ENCODE measurements around the gene TMEM143.

The TMEM143 gene

GRCh38 chr19:48355365-48355954 is 8.3 kb downstream of the TMEM143 start:
- H3K9ac ChIP-seq: peak overlapping the region in 6 of 11 experiments; percentile 8 to 40 (median 29); a peak in 5 of 22 replicates
- peak overlapping the region in 2 of 11 experiments; percentile 8 to 29; a peak in 2 of 22 replicates for H3K27ac ChIP-seq
- H3K27me3 ChIP-seq: no peaks in the 10 kb centered on the region
- H3K4me2 ChIP-seq: peak overlapping the region in 8 of 11 experiments; percentile 2 to 42 (median 19); a peak in 13 of 22 replicates
- TF ChIP-seq Cebpa-rat (IDR thresholded peaks at IDR 0.05): no peak
- H3K36me3 ChIP-seq: peaks cover 0 to 6% (median 0%) of the 10 kb centered on the region in 11 experiments; a peak in 2 of 22 replicates
- H3K4me3 ChIP-seq: no peak overlapping the region
- H4K20me1 ChIP-seq: no peaks in the 10 kb centered on the region
- H3K9me3 ChIP-seq (replicated peaks in 1 of 11): no peaks in the 10 kb centered on the region
- H3K4me1 ChIP-seq: peaks cover 12 to 27% (median 17%) of the 10 kb centered on the region in 10 experiments

GRCh38 chr19:48354332-48354992 is 9.3 kb downstream of the TMEM143 start:
- Histone ChIP-seq H3K9me3 (replicated peaks in 1 of 11) (no peaks in the 10 kb centered on the region), H3K9ac (peak overlapping the region in 1 of 11 experiments; percentile 40; a peak in 1 of 22 replicates), H3K4me3 (no peak overlapping the region), H3K27ac (peak overlapping the region in 4 of 11 experiments; percentile 5 to 54 (median 38); a peak in 5 of 22 replicates), H4K20me1 (no peaks in the 10 kb centered on the region), H3K36me3 (no peaks in the 10 kb centered on the region), H3K27me3 (no peaks in the 10 kb centered on the region), H3K4me1 (peaks cover 11 to 27% (median 17%) of the 10 kb centered on the region in 10 experiments), H3K4me2 (peak overlapping the region in 9 of 11 experiments; percentile 2 to 60 (median 33); a peak in 8 of 22 replicates)
- TF ChIP-seq Cebpa-rat (IDR thresholded peaks at IDR 0.05): no peak

DNA sequence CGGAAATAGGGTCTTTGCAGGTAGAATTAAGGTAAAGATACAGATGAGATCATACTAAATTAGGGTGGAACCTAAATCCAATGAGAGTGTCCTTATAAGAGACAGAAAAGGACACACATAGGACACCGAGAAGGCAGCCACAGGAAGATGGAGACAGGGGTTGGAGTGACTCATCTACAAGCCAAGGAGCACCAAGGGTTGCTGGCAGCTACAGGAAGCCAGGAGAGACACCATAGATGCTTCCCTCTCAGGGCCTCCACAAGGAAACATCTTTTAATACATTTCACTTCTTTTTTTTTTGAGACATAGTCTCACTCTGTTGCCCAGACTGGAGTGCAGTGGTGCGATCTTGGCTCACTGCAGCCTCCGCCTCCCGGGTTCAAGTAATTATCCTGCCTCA is 10.1 kb downstream of the TMEM143 start:
- Histone ChIP-seq H3K36me3 (no peaks in the 10 kb centered on the region), H3K4me2 (peak overlapping the region in 7 of 11 experiments; percentile 16 to 60 (median 33); a peak in 10 of 22 replicates), H3K4me1 (peaks cover 11 to 27% (median 17%) of the 10 kb centered on the region in 10 experiments), H3K9ac (no peak overlapping the region), H4K20me1 (no peaks in the 10 kb centered on the region), H3K4me3 (no peak overlapping the region), H3K27me3 (no peaks in the 10 kb centered on the region), H3K9me3 (replicated peaks in 1 of 11) (no peaks in the 10 kb centered on the region), H3K27ac (peak overlapping the region in 2 of 11 experiments; percentile 14 to 54; a peak in 1 of 22 replicates)
- no peak for TF ChIP-seq Cebpa-rat (IDR thresholded peaks at IDR 0.05)

DNA sequence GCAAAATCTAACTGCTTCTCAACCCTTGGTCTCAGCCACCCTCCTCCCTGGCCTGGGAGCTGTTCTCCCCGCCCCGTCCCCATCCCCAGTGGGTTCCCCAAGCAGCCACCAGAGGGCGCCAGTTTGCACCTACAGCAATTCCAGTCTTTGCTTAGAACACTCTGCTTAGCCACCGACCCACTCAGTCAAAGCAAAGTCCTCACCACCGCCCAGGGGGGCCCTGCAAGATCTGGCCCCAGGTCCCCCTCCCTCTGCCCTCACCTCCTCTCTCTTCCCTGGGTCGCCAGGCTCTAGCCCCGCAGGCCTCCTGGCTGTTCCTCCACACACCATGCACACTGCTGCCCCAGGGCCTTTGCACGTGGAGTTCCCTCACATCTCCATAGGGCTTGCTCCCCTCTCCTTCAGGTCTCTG is 12.4 kb downstream of the TMEM143 start:
- no peaks in the 10 kb centered on the region for H3K9me3 ChIP-seq (replicated peaks in 1 of 11)
- H3K9ac ChIP-seq: no peak overlapping the region
- no peaks in the 10 kb centered on the region for H3K36me3 ChIP-seq
- no peaks in the 10 kb centered on the region for H3K27me3 ChIP-seq
- H3K27ac ChIP-seq: no peak overlapping the region
- H3K4me2 ChIP-seq: no peak overlapping the region
- no peak overlapping the region for H3K4me3 ChIP-seq
- H3K4me1 ChIP-seq: peaks cover 11 to 27% (median 17%) of the 10 kb centered on the region in 10 experiments
- no peak for TF ChIP-seq Cebpa-rat (IDR thresholded peaks at IDR 0.05)
- no peaks in the 10 kb centered on the region for H4K20me1 ChIP-seq

- no peak overlapping the region for H3K4me2 ChIP-seq
- peaks cover 11 to 27% (median 17%) of the 10 kb centered on the region in 10 experiments for H3K4me1 ChIP-seq
- no peaks in the 10 kb centered on the region for H4K20me1 ChIP-seq
- no peak overlapping the region for H3K4me3 ChIP-seq
- no peak overlapping the region for H3K27ac ChIP-seq
- no peaks in the 10 kb centered on the region for H3K9me3 ChIP-seq (replicated peaks in 1 of 11)
- no peaks in the 10 kb centered on the region for H3K36me3 ChIP-seq
- TF ChIP-seq Cebpa-rat (IDR thresholded peaks at IDR 0.05): no peak
- H3K27me3 ChIP-seq: no peaks in the 10 kb centered on the region
- no peak overlapping the region for H3K9ac ChIP-seq
Measured at GRCh38 chr19:48350856-48351255, 12.9 kb downstream of the TMEM143 start.

DNA sequence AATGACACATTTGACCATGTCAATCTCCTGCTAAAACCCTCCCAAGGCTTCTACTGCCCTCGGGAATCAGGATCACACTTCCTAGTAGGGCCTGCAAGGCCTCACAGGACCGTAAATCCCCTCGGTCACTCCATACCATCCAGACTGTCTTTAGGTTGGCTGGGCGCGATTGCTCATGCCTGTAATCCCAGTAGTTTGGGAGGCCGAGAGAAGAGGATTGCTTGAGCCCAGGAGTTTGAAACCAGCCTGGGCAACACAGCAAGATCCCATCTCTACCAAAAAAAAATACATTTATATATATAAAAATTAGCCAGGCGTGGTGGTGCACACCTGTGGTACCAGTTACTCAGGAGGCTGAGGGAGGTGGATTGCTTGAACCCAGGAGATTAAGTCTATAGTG is 15.0 kb downstream of the TMEM143 start:
- Histone ChIP-seq H3K9ac (no peak overlapping the region), H4K20me1 (no peaks in the 10 kb centered on the region), H3K4me2 (no peak overlapping the region; a peak in 1 of 22 replicates), H3K27ac (no peak overlapping the region), H3K4me3 (no peak overlapping the region), H3K27me3 (no peaks in the 10 kb centered on the region), H3K36me3 (no peaks in the 10 kb centered on the region), H3K9me3 (replicated peaks in 1 of 11) (no peaks in the 10 kb centered on the region), H3K4me1 (peaks cover 0 to 7% (median 3%) of the 10 kb centered on the region in 10 experiments; a peak in 12 of 20 replicates)
- no peak for TF ChIP-seq Cebpa-rat (IDR thresholded peaks at IDR 0.05)

DNA sequence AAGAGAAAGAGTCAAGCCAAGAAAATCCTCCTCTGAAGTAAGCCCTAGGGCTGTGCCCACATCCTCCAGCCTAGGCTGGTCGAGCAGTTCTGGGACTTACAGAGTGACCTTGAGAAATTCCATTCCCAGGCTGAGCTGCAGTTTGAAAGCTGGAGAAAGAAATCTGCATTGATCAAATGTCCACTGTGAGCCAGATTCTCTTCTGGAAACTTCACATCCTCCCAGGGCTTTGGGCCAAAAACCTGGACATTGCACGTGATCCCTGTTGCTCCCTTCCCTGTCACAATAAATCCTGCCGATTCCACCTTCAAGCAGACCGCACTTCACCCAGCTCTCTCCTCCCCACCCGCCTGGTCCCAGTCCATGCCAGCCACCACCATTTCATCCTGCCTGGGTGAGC is 15.7 kb downstream of the TMEM143 start:
- Histone ChIP-seq H3K4me2 (no peak overlapping the region), H3K9ac (no peak overlapping the region), H3K27me3 (no peaks in the 10 kb centered on the region), H3K27ac (no peak overlapping the region), H3K4me3 (no peak overlapping the region), H3K36me3 (no peaks in the 10 kb centered on the region), H3K4me1 (peaks cover 0 to 5% (median 4%) of the 10 kb centered on the region in 10 experiments; a peak in 11 of 20 replicates), H3K9me3 (replicated peaks in 1 of 11) (no peaks in the 10 kb centered on the region), H4K20me1 (no peaks in the 10 kb centered on the region)
- TF ChIP-seq Cebpa-rat (IDR thresholded peaks at IDR 0.05): no peak

DNA sequence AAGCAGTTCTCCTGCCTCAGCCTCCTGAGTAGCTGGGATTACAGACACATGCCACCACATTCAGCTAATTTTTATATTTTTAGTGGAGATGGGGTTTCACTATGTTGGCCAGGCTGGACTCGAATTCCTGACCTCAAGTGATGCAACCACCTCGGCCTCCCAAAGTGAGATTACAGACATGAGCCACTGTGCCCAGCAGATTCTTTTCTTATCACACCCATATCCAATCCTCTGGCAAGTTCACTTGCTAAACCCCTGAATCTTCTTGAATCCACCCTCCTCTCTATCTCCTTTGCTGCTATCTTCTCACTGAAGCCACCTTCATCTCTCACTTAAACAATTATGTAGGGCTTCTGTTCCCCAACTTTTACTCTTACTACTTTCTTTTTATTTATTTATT is 17.5 kb downstream of the TMEM143 start:
- TF ChIP-seq Cebpa-rat (IDR thresholded peaks at IDR 0.05): no peak
- H3K27me3 ChIP-seq: no peaks in the 10 kb centered on the region
- H4K20me1 ChIP-seq: no peaks in the 10 kb centered on the region
- peaks cover 0 to 14% (median 11%) of the 10 kb centered on the region in 10 experiments; a peak in 11 of 20 replicates for H3K4me1 ChIP-seq
- H3K9me3 ChIP-seq (replicated peaks in 1 of 11): no peaks in the 10 kb centered on the region
- no peak overlapping the region for H3K9ac ChIP-seq
- no peak overlapping the region for H3K27ac ChIP-seq
- H3K4me3 ChIP-seq: no peak overlapping the region
- no peak overlapping the region for H3K4me2 ChIP-seq
- H3K36me3 ChIP-seq: no peaks in the 10 kb centered on the region

DNA sequence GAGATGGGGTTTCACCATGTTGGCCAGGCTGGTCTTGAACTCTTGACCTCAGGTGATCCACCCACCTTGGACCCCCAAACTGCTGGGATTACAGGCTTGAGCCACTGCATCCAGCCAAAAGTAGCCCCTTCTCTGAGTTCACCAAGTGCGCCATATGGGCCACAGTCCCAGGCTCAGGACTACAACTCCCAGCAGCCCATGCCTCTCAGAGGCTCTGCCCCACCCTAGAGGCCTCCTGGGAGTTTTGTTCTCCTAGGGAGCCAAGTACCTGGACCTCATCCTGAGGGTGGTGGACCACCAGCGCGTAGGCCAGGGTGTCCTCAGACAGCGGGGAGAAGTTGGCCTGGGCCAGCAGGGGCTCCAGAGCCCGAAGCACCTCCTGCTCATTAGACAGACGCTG is 18.8 kb downstream of the TMEM143 start:
- Histone ChIP-seq H3K9ac (no peak overlapping the region), H3K27me3 (no peaks in the 10 kb centered on the region), H3K9me3 (replicated peaks in 1 of 11) (no peaks in the 10 kb centered on the region), H3K36me3 (no peaks in the 10 kb centered on the region), H3K4me1 (peaks cover 6 to 19% (median 11%) of the 10 kb centered on the region in 10 experiments; a peak in 15 of 20 replicates), H3K4me3 (no peak overlapping the region), H4K20me1 (no peaks in the 10 kb centered on the region), H3K27ac (no peak overlapping the region), H3K4me2 (no peak overlapping the region)
- TF ChIP-seq Cebpa-rat (IDR thresholded peaks at IDR 0.05): no peak
